ENCODE data around the gene CD46. TPM values are rescaled to one million over a fixed set of nuclear protein-coding genes. Genes with fewer than 3 reads are reported as not detected.

Gene CD46
- total RNA-seq, 1 donor from 2014 or later, result 188 TPM

DNA sequence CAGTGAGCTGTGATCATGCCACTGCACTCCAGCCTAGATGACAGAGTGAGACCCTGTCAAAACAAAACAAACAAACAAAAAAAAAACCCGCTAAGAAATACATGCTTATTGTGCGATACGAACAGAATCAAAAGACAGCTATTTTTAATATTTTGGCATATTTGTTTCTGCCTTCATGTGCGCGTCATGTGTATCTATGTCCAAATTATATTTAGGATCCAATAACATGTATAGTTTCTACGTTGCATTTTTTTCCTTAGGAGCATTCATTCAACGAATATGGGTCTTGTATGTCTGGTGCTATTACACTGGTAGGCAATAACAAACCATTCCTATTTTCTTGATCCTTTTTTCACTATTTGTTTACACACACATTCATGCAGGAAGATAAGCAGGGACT lies 1.8 kb downstream of the CD46 start:
- H3K36me3 Mint-ChIP-seq (ENCODE audit: unreplicated experiment), result no peaks in the 10 kb centered on the region
- no peak overlapping the region for H3K27ac Mint-ChIP-seq (ENCODE audit: unreplicated experiment)
- peaks cover 2% of the 10 kb centered on the region for H3K9me3 Mint-ChIP-seq (ENCODE audit: unreplicated experiment)
- H3K4me3 Mint-ChIP-seq (ENCODE audit: unreplicated experiment), result peak overlapping the region; percentile 100
- TF ChIP-seq, protein P1, sequence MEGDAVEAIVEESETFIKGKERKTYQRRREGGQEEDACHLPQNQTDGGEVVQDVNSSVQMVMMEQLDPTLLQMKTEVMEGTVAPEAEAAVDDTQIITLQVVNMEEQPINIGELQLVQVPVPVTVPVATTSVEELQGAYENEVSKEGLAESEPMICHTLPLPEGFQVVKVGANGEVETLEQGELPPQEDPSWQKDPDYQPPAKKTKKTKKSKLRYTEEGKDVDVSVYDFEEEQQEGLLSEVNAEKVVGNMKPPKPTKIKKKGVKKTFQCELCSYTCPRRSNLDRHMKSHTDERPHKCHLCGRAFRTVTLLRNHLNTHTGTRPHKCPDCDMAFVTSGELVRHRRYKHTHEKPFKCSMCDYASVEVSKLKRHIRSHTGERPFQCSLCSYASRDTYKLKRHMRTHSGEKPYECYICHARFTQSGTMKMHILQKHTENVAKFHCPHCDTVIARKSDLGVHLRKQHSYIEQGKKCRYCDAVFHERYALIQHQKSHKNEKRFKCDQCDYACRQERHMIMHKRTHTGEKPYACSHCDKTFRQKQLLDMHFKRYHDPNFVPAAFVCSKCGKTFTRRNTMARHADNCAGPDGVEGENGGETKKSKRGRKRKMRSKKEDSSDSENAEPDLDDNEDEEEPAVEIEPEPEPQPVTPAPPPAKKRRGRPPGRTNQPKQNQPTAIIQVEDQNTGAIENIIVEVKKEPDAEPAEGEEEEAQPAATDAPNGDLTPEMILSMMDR (IDR thresholded peaks at IDR 0.05; ENCODE audit: partially characterized antibody, unreplicated experiment), result no peak
- H3K27me3 Mint-ChIP-seq (ENCODE audit: unreplicated experiment), result peaks cover 2% of the 10 kb centered on the region
- DNase-seq, result no peak
- H3K4me1 Mint-ChIP-seq (ENCODE audit: low read depth, unreplicated experiment), result peaks cover 26% of the 10 kb centered on the region

DNA sequence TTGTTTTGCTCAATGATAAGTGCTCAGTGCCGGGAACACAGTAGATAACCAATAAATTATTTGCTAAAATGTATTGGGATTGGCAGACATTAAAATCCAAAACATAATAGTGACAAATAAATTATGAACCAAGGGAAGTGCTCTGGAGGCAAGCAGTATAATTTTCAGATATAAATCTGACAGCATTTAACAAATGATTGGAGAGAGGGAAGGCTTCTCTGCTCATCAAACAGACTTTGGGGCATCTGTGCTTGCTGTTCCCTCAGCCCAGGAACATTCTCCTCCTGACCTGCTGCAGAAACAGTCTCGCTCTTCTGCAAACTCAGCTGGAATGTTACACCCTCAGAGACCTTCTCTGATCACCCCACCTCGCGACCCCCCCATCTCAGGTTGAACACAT lies 2.2 kb downstream of the CD46 start:
- Mint-ChIP-seq H3K4me1 (ENCODE audit: low read depth, unreplicated experiment) (peaks cover 26% of the 10 kb centered on the region), H3K27ac (ENCODE audit: unreplicated experiment) (peak overlapping the region; percentile 29), H3K36me3 (ENCODE audit: unreplicated experiment) (no peaks in the 10 kb centered on the region), H3K9me3 (ENCODE audit: unreplicated experiment) (peaks cover 2% of the 10 kb centered on the region), H3K4me3 (ENCODE audit: unreplicated experiment) (peak overlapping the region; percentile 100), H3K27me3 (ENCODE audit: unreplicated experiment) (peaks cover 2% of the 10 kb centered on the region)
- TF ChIP-seq, protein P1 (IDR thresholded peaks at IDR 0.05; ENCODE audit: partially characterized antibody, unreplicated experiment), result no peak
- peak; percentile 14 for DNase-seq

DNA sequence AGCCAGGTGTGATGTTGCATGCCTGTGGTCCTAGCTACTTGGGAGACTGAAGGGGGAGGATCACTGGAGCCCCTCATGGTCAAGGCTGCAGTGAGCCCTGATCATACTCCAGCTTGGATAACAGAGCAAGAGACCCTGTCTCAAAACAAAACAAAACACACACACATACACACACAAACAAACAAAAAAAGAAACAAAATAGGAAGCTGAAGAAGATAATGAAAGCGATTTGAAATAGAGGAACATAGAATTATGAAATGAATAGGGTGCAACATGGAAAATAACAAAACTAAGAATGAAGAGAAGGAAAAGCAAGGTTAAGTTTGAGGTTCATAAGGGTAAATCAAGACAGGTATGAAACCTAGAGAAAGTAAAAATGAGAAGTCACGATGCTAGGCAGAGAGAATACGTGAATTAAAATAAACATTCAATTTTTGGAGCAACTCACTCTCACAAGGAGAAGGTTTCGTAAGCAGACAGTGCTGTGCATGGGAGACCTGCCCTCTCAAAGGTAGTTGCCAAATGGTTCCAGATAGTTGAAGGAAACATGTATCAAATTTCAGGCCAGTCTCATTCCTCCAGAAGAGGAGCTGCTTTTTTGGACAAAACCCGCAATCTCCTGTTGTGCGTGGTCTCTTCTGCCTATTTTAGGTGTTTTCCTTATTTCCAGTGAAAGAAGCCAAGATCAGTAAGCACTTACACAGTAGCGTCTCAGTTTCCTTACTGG lies 3.3 kb downstream of the CD46 start:
- H3K9me3 Mint-ChIP-seq (ENCODE audit: unreplicated experiment), result peaks cover 2% of the 10 kb centered on the region
- peaks cover 2% of the 10 kb centered on the region for H3K27me3 Mint-ChIP-seq (ENCODE audit: unreplicated experiment)
- H3K4me1 Mint-ChIP-seq (ENCODE audit: low read depth, unreplicated experiment), result peaks cover 26% of the 10 kb centered on the region
- no peaks in the 10 kb centered on the region for H3K36me3 Mint-ChIP-seq (ENCODE audit: unreplicated experiment)
- DNase-seq, result no peak
- no peak overlapping the region for H3K27ac Mint-ChIP-seq (ENCODE audit: unreplicated experiment)
- no peak overlapping the region for H3K4me3 Mint-ChIP-seq (ENCODE audit: unreplicated experiment)
- TF ChIP-seq, protein P1 (IDR thresholded peaks at IDR 0.05; ENCODE audit: partially characterized antibody, unreplicated experiment), result no peak

DNA sequence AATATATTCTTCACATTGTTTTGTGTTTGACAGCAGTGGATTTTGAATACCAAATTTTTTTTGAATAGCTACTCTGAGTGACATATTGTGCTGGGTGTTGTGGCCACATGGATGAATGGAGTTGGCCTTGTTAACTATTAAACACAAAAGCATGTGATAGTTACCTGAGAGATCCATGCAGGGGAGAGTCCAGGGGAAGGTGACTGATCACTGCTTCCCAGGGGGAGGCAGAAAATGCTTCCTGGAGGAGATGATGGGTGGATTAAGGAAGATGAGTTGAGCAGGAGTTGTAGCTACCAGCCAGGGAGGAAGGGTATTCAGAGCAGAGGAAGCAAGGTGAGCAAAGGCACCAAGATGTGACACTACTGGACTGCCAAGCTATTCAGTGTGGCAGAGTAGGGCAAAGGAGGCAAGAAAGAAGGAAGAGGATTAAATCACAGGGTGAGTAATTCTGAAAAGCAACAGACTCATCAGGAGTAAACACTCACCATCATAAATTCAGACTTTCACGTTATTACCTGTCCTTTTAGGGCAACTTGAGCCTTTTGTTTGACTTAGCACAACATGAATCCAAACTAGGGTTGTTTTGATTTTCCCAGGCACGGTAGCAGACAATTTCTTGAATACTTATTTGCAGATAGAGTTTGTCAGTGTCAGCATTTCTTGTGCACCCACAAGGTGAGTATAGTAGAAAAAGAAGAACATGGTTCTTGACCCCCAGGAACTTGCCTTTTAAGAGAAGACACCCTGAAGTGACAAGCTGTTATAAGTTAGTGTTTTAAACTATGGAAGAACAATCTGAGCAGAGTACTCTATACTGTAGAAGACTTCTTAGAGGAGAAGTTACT lies 4.2 kb downstream of the CD46 start:
- peaks cover 2% of the 10 kb centered on the region for H3K27me3 Mint-ChIP-seq (ENCODE audit: unreplicated experiment)
- H3K36me3 Mint-ChIP-seq (ENCODE audit: unreplicated experiment), result no peaks in the 10 kb centered on the region
- H3K27ac Mint-ChIP-seq (ENCODE audit: unreplicated experiment), result no peak overlapping the region
- peaks cover 2% of the 10 kb centered on the region for H3K9me3 Mint-ChIP-seq (ENCODE audit: unreplicated experiment)
- H3K4me1 Mint-ChIP-seq (ENCODE audit: low read depth, unreplicated experiment), result peaks cover 24% of the 10 kb centered on the region
- DNase-seq, result no peak
- no peak overlapping the region for H3K4me3 Mint-ChIP-seq (ENCODE audit: unreplicated experiment)
- TF ChIP-seq, protein P1 (IDR thresholded peaks at IDR 0.05; ENCODE audit: partially characterized antibody, unreplicated experiment), result no peak

DNA sequence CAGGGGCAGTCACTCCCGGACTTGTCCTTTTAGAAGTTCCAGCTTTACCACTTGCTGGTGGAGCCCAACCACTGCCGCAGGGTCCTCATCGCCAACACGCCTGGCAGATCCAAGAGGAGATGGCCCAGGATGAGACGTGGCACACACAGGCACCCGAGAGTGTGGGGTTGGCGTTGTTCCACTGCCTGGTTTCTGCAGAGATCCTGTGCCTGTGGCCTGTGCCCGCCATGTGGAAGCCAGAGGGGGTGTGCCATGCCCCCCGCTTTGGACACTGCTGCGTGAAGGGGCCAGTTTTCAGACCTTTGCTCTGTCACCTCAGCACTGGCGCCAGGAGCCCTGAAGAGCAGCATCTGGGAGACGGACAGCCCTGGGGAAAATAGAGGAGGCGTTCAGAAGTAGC lies 10.8 kb downstream of the CD46 start:
- no peak overlapping the region for H3K4me3 Mint-ChIP-seq (ENCODE audit: unreplicated experiment)
- H3K27me3 Mint-ChIP-seq (ENCODE audit: unreplicated experiment), result no peaks in the 10 kb centered on the region
- TF ChIP-seq, protein P1 (IDR thresholded peaks at IDR 0.05; ENCODE audit: partially characterized antibody, unreplicated experiment), result no peak
- peaks cover 25% of the 10 kb centered on the region for H3K36me3 Mint-ChIP-seq (ENCODE audit: unreplicated experiment)
- H3K9me3 Mint-ChIP-seq (ENCODE audit: unreplicated experiment), result peaks cover 1% of the 10 kb centered on the region
- H3K27ac Mint-ChIP-seq (ENCODE audit: unreplicated experiment), result no peak overlapping the region
- H3K4me1 Mint-ChIP-seq (ENCODE audit: low read depth, unreplicated experiment), result no peaks in the 10 kb centered on the region
- DNase-seq, result no peak
